ENCODE results near the gene CCND3. TPM values are rescaled to one million over a fixed set of nuclear protein-coding genes. Genes with fewer than 3 reads are reported as not detected.

CCND3 gene
- total RNA-seq = 483 and 491 TPM in 2 replicates

GRCh38 chr6:41941280-41942066 is at the start of gene CCND3:
TSS of gene CCND3 (minus strand) at chr6:41941808. CDS start at chr6:41941649, 159 bp downstream.
- peak; percentile 97 for DNase-seq
- Mint-ChIP-seq H3K9me3 (no peaks in the 10 kb centered on the region), H3K4me3 (peak within 1 kb of the TSS; percentile 100), H3K27ac (peak within 1 kb of the TSS; percentile 96), H3K27me3 (no peaks in the 10 kb centered on the region), H3K36me3 (ENCODE audit: low read depth) (peaks cover 37% of the 10 kb centered on the region), H3K4me1 (peaks cover 46% of the 10 kb centered on the region)
- intact Hi-C loops (cut with micrococcal nuclease) = loop anchor here (1.0 to 2.0 kb wide), 5 partner anchors 17 to 98 kb away; partner anchors contain the start of genes BYSL and MED20

GRCh38 chr6:41986339-41986738 is 44.7 kb upstream of the CCND3 start:
- H3K4me3 Mint-ChIP-seq = no peak overlapping the region
- intact Hi-C loops (cut with micrococcal nuclease) = no loop called here

GRCh38 chr6:41984623-41985022 is 43.0 kb upstream of the CCND3 start:
- Mint-ChIP-seq H3K27me3 (no peaks in the 10 kb centered on the region), H3K4me3 (no peak overlapping the region), H3K27ac (no peak overlapping the region), H3K4me1 (peaks cover 22% of the 10 kb centered on the region), H3K36me3 (ENCODE audit: low read depth) (peaks cover 17% of the 10 kb centered on the region), H3K9me3 (no peaks in the 10 kb centered on the region)
- no peak for DNase-seq
- intact Hi-C loops (cut with micrococcal nuclease) = no loop called here

More at GRCh38 chr6:41986339-41986738, 44.7 kb upstream of the CCND3 start:
- Mint-ChIP-seq H3K27me3 (no peaks in the 10 kb centered on the region), H3K27ac (no peak overlapping the region), H3K9me3 (no peaks in the 10 kb centered on the region), H3K4me1 (peaks cover 15% of the 10 kb centered on the region), H3K36me3 (ENCODE audit: low read depth) (peaks cover 19% of the 10 kb centered on the region)
- no peak for DNase-seq

GRCh38 chr6:41976794-41977484 is 35.3 kb upstream of the CCND3 start:
- DNase-seq = no peak
- Mint-ChIP-seq H3K4me1 (peaks cover 43% of the 10 kb centered on the region), H3K36me3 (ENCODE audit: low read depth) (peaks cover 15% of the 10 kb centered on the region), H3K27ac (peak overlapping the region; percentile 87), H3K4me3 (peak overlapping the region; percentile 57), H3K27me3 (no peaks in the 10 kb centered on the region), H3K9me3 (no peaks in the 10 kb centered on the region)
- intact Hi-C loops (cut with micrococcal nuclease) = loop anchor here (1.0 to 5.0 kb wide), 2 partner anchors 19 to 35 kb away; no protein-coding TSS in a partner anchor

- no peak for DNase-seq
- intact Hi-C loops (cut with micrococcal nuclease) = loop anchor here (5.0 kb wide), 1 partner anchor 37 kb away; no protein-coding TSS in a partner anchor
- H3K4me3 Mint-ChIP-seq = peak overlapping the region; percentile 28
Observed at GRCh38 chr6:41975276-41975675, 33.7 kb upstream of the CCND3 start.

GRCh38 chr6:41974281-41974825 is 32.7 kb upstream of the CCND3 start:
- peaks cover 43% of the 10 kb centered on the region for H3K4me1 Mint-ChIP-seq
- peak overlapping the region; percentile 8 for H3K27ac Mint-ChIP-seq
- intact Hi-C loops (cut with micrococcal nuclease) = no loop called here
- DNase-seq = no peak
- peaks cover 19% of the 10 kb centered on the region for H3K36me3 Mint-ChIP-seq (ENCODE audit: low read depth)
- no peak overlapping the region for H3K4me3 Mint-ChIP-seq
- H3K27me3 Mint-ChIP-seq = no peaks in the 10 kb centered on the region
- H3K9me3 Mint-ChIP-seq = no peaks in the 10 kb centered on the region

More at GRCh38 chr6:41975276-41975675, 33.7 kb upstream of the CCND3 start:
- Mint-ChIP-seq H3K36me3 (ENCODE audit: low read depth) (peaks cover 19% of the 10 kb centered on the region), H3K4me1 (peaks cover 48% of the 10 kb centered on the region), H3K27ac (peak overlapping the region; percentile 73), H3K9me3 (no peaks in the 10 kb centered on the region), H3K27me3 (no peaks in the 10 kb centered on the region)

GRCh38 chr6:41972826-41973225 is 31.2 kb upstream of the CCND3 start:
- intact Hi-C loops (cut with micrococcal nuclease) = no loop called here
- peaks cover 41% of the 10 kb centered on the region for H3K4me1 Mint-ChIP-seq
- no peaks in the 10 kb centered on the region for H3K9me3 Mint-ChIP-seq
- no peaks in the 10 kb centered on the region for H3K27me3 Mint-ChIP-seq
- H3K27ac Mint-ChIP-seq = no peak overlapping the region
- H3K4me3 Mint-ChIP-seq = no peak overlapping the region
- DNase-seq = no peak
- H3K36me3 Mint-ChIP-seq (ENCODE audit: low read depth) = peaks cover 19% of the 10 kb centered on the region

- H3K4me1 Mint-ChIP-seq = peaks cover 36% of the 10 kb centered on the region
- H3K27ac Mint-ChIP-seq = peak overlapping the region; percentile 90
- no peak for DNase-seq
- H3K27me3 Mint-ChIP-seq = no peaks in the 10 kb centered on the region
- intact Hi-C loops (cut with micrococcal nuclease) = loop anchor here (1.0 to 2.0 kb wide), 3 partner anchors 12 to 68 kb away; no protein-coding TSS in a partner anchor
- peak overlapping the region; percentile 32 for H3K4me3 Mint-ChIP-seq
- no peaks in the 10 kb centered on the region for H3K9me3 Mint-ChIP-seq
- H3K36me3 Mint-ChIP-seq (ENCODE audit: low read depth) = peaks cover 12% of the 10 kb centered on the region
Observed at GRCh38 chr6:41970436-41970846, 28.8 kb upstream of the CCND3 start.

- Mint-ChIP-seq H3K9me3 (no peaks in the 10 kb centered on the region), H3K4me1 (peaks cover 50% of the 10 kb centered on the region), H3K27ac (peak overlapping the region; percentile 51), H3K36me3 (ENCODE audit: low read depth) (peaks cover 13% of the 10 kb centered on the region), H3K4me3 (no peak overlapping the region), H3K27me3 (no peaks in the 10 kb centered on the region)
- intact Hi-C loops (cut with micrococcal nuclease) = no loop called here
- DNase-seq = no peak
Observed at GRCh38 chr6:41967312-41968287, 26.0 kb upstream of the CCND3 start.

GRCh38 chr6:41966961-41967311 is 25.3 kb upstream of the CCND3 start:
- peak overlapping the region; percentile 7 for H3K27ac Mint-ChIP-seq
- H3K4me3 Mint-ChIP-seq = no peak overlapping the region
- DNase-seq = no peak
- intact Hi-C loops (cut with micrococcal nuclease) = no loop called here
- peaks cover 14% of the 10 kb centered on the region for H3K36me3 Mint-ChIP-seq (ENCODE audit: low read depth)
- peaks cover 53% of the 10 kb centered on the region for H3K4me1 Mint-ChIP-seq
- no peaks in the 10 kb centered on the region for H3K27me3 Mint-ChIP-seq
- H3K9me3 Mint-ChIP-seq = no peaks in the 10 kb centered on the region

GRCh38 chr6:41966214-41966920 is 24.8 kb upstream of the CCND3 start:
- H3K27me3 Mint-ChIP-seq = no peaks in the 10 kb centered on the region
- H3K9me3 Mint-ChIP-seq = peaks cover 3% of the 10 kb centered on the region
- H3K4me3 Mint-ChIP-seq = no peak overlapping the region
- H3K4me1 Mint-ChIP-seq = peaks cover 59% of the 10 kb centered on the region
- H3K36me3 Mint-ChIP-seq (ENCODE audit: low read depth) = peaks cover 19% of the 10 kb centered on the region
- intact Hi-C loops (cut with micrococcal nuclease) = no loop called here
- no peak for DNase-seq
- no peak overlapping the region for H3K27ac Mint-ChIP-seq

- H3K4me1 Mint-ChIP-seq = peaks cover 54% of the 10 kb centered on the region
Observed at GRCh38 chr6:41965429-41966213, 24.0 kb upstream of the CCND3 start.

More at GRCh38 chr6:41965429-41966213, 24.0 kb upstream of the CCND3 start:
- H3K27me3 Mint-ChIP-seq = no peaks in the 10 kb centered on the region
- H3K36me3 Mint-ChIP-seq (ENCODE audit: low read depth) = peaks cover 14% of the 10 kb centered on the region
- no peak for DNase-seq
- peak overlapping the region; percentile 41 for H3K27ac Mint-ChIP-seq
- intact Hi-C loops (cut with micrococcal nuclease) = no loop called here
- H3K9me3 Mint-ChIP-seq = peaks cover 3% of the 10 kb centered on the region
- no peak overlapping the region for H3K4me3 Mint-ChIP-seq
